ENCODE measurements around the gene FAM120A.

Gene FAM120A

GRCh38 chr9:93585695-93586094 lies 134.2 kb downstream of the FAM120A start:
- H3K79me2 ChIP-seq (ENCODE audit: insufficient read depth, low read depth): peaks cover 10% of the 10 kb centered on the region; the same call in 1 of the 2 replicates
- no peak overlapping the region for H3K4me3 ChIP-seq (IDR thresholded peaks at IDR 0.05; ENCODE audit: insufficient read depth, low read depth, low read length)
- H3K36me3 ChIP-seq (ENCODE audit: insufficient read depth): no peaks in the 10 kb centered on the region
- no peak overlapping the region for H3K9ac ChIP-seq
- H3K4me1 ChIP-seq (ENCODE audit: low read depth, poor library complexity, severe bottlenecking): no peaks in the 10 kb centered on the region
- TF ChIP-seq CTCF (conservative IDR thresholded peaks at IDR 0.05; ENCODE audit: low read depth, low read length): no peak
- no peak overlapping the region for H3K27ac ChIP-seq
- H3K27me3 ChIP-seq (ENCODE audit: insufficient read depth, low read depth): no peaks in the 10 kb centered on the region
- no peak overlapping the region for H3K4me2 ChIP-seq
- H4K20me1 ChIP-seq (ENCODE audit: insufficient read depth): no peaks in the 10 kb centered on the region
- no peak overlapping the region for H2AFZ ChIP-seq (ENCODE audit: low read depth)

GRCh38 chr9:93586290-93587057 lies 135.0 kb downstream of the FAM120A start:
- no peak overlapping the region for H3K9ac ChIP-seq
- peaks cover 10% of the 10 kb centered on the region; the same call in 1 of the 2 replicates for H3K79me2 ChIP-seq (ENCODE audit: insufficient read depth, low read depth)
- H3K4me3 ChIP-seq (IDR thresholded peaks at IDR 0.05; ENCODE audit: insufficient read depth, low read depth, low read length): no peak overlapping the region
- no peaks in the 10 kb centered on the region for H3K4me1 ChIP-seq (ENCODE audit: low read depth, poor library complexity, severe bottlenecking)
- no peak overlapping the region for H3K4me2 ChIP-seq
- no peaks in the 10 kb centered on the region for H3K27me3 ChIP-seq (ENCODE audit: insufficient read depth, low read depth)
- no peaks in the 10 kb centered on the region for H3K36me3 ChIP-seq (ENCODE audit: insufficient read depth)
- no peak for TF ChIP-seq CTCF (conservative IDR thresholded peaks at IDR 0.05; ENCODE audit: low read depth, low read length)
- H2AFZ ChIP-seq (ENCODE audit: low read depth): no peak overlapping the region
- H3K27ac ChIP-seq: no peak overlapping the region
- H4K20me1 ChIP-seq (ENCODE audit: insufficient read depth): no peaks in the 10 kb centered on the region

- Histone ChIP-seq H3K4me1 (ENCODE audit: low read depth, poor library complexity, severe bottlenecking) (no peaks in the 10 kb centered on the region), H4K20me1 (ENCODE audit: insufficient read depth) (no peaks in the 10 kb centered on the region), H3K27me3 (ENCODE audit: insufficient read depth, low read depth) (no peaks in the 10 kb centered on the region), H3K79me2 (ENCODE audit: insufficient read depth, low read depth) (peaks cover 10% of the 10 kb centered on the region; the same call in 1 of the 2 replicates), H3K4me2 (no peak overlapping the region), H2AFZ (ENCODE audit: low read depth) (no peak overlapping the region), H3K36me3 (ENCODE audit: insufficient read depth) (no peaks in the 10 kb centered on the region), H3K9ac (no peak overlapping the region), H3K27ac (no peak overlapping the region), H3K4me3 (IDR thresholded peaks at IDR 0.05; ENCODE audit: insufficient read depth, low read depth, low read length) (no peak overlapping the region)
- no peak for TF ChIP-seq CTCF (conservative IDR thresholded peaks at IDR 0.05; ENCODE audit: low read depth, low read length)
Measured at GRCh38 chr9:93587284-93587650, 135.8 kb downstream of the FAM120A start.

- Histone ChIP-seq H3K27ac (no peak overlapping the region), H3K27me3 (ENCODE audit: insufficient read depth, low read depth) (no peaks in the 10 kb centered on the region), H3K4me2 (no peak overlapping the region), H3K4me1 (ENCODE audit: low read depth, poor library complexity, severe bottlenecking) (no peaks in the 10 kb centered on the region), H2AFZ (ENCODE audit: low read depth) (no peak overlapping the region), H3K4me3 (IDR thresholded peaks at IDR 0.05; ENCODE audit: insufficient read depth, low read depth, low read length) (no peak overlapping the region), H4K20me1 (ENCODE audit: insufficient read depth) (no peaks in the 10 kb centered on the region), H3K36me3 (ENCODE audit: insufficient read depth) (no peaks in the 10 kb centered on the region), H3K79me2 (ENCODE audit: insufficient read depth, low read depth) (peaks cover 10% of the 10 kb centered on the region; the same call in 1 of the 2 replicates), H3K9ac (no peak overlapping the region)
- no peak for TF ChIP-seq CTCF (conservative IDR thresholded peaks at IDR 0.05; ENCODE audit: low read depth, low read length)
Measured at GRCh38 chr9:93587651-93588347, 136.3 kb downstream of the FAM120A start.

All from KMS-11 (cell line).